ENCODE results near the gene KCTD8. TPM values are rescaled to one million over a fixed set of nuclear protein-coding genes. Genes with fewer than 3 reads are reported as not detected.
A peak's percentile ranks its signal among the peaks of the same experiment; 100 is the strongest.
"Not testable (repeated sequence)": the region's sequence is repeated elsewhere in the genome, so short reads cannot be mapped to it uniquely, and the experiment has no call there.

The KCTD8 gene
- total and polyA plus RNA-seq, 2 donors: 0.13 to 0.26 TPM

DNA sequence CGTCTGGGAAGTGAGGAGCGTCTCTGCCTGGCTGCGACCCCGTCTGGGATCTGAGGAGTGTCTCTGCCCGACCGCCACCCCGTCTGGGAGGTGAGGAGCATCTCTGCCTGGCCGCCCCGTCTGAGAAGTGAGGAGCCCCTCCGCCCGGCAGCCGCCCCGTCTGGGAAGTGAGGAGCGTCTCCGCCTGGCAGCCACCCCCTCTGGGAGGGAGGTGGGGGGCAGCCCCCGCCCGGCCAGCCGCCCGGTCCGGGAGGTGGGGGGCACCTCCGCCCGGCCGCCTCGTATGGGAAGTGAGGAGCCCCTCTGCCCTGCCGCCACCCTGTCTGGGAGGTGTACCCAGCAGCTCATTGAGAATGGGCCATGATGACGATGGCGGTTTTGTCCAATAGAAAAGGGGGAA is 280.8 kb downstream of the KCTD8 start:
- H3K4me3 ChIP-seq (ENCODE audit: low read depth, low read length); H3K4me1 ChIP-seq (ENCODE audit: insufficient read depth); H3K36me3 ChIP-seq (ENCODE audit: insufficient read depth); DNase-seq (ENCODE audit: extremely low spot score); H3K27ac ChIP-seq (ENCODE audit: low read depth): not testable (repeated sequence)
- WGBS: 96% methylated on average over 27 of the region's 27 CpGs

GRCh38 chr4:44165938-44166337 is 282.7 kb downstream of the KCTD8 start:
- H3K4me1 ChIP-seq (ENCODE audit: insufficient read depth): no peaks in the 10 kb centered on the region

GRCh38 chr4:44162538-44163270 is 285.9 kb downstream of the KCTD8 start:
- no peaks in the 10 kb centered on the region for H3K4me1 ChIP-seq (ENCODE audit: insufficient read depth)
- DNase-seq (ENCODE audit: extremely low spot score): no peak
- 58% methylated on average over 2 of the region's 2 CpGs for WGBS
- no peak overlapping the region for H3K27ac ChIP-seq (ENCODE audit: low read depth)
- H3K4me3 ChIP-seq (ENCODE audit: low read depth, low read length): no peak overlapping the region
- no peaks in the 10 kb centered on the region for H3K36me3 ChIP-seq (ENCODE audit: insufficient read depth)

More at GRCh38 chr4:44165938-44166337, 282.7 kb downstream of the KCTD8 start:
- H3K4me3 ChIP-seq (ENCODE audit: low read depth, low read length): no peak overlapping the region
- 92% methylated on average over 1 of the region's 1 CpG for WGBS
- H3K36me3 ChIP-seq (ENCODE audit: insufficient read depth): no peaks in the 10 kb centered on the region
- no peak for DNase-seq (ENCODE audit: extremely low spot score)
- no peak overlapping the region for H3K27ac ChIP-seq (ENCODE audit: low read depth)

DNA sequence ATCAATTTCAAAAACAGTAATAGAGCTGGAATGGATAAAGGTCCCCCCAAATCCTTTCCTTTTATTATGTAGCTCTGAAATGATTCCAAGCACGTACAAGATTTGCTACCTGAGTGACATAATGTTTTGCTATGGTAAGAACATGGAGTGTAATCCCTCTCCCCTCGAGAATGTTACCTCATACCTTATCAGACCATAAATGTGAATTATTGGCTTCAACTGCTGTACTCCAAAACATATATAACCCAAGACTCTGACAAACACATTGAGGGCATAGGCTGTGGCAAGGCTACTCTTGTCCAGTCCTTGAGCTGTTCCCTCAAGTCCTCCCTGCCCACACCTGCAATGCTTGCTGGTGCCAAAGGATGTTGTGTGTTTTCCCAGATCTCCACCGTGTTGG is 286.9 kb downstream of the KCTD8 start:
- no peak for DNase-seq (ENCODE audit: extremely low spot score)
- Histone ChIP-seq H3K27ac (ENCODE audit: low read depth) (no peak overlapping the region), H3K4me3 (ENCODE audit: low read depth, low read length) (no peak overlapping the region), H3K4me1 (ENCODE audit: insufficient read depth) (no peaks in the 10 kb centered on the region), H3K36me3 (ENCODE audit: insufficient read depth) (no peaks in the 10 kb centered on the region)
- 61% methylated on average over 3 of the region's 3 CpGs for WGBS

DNA sequence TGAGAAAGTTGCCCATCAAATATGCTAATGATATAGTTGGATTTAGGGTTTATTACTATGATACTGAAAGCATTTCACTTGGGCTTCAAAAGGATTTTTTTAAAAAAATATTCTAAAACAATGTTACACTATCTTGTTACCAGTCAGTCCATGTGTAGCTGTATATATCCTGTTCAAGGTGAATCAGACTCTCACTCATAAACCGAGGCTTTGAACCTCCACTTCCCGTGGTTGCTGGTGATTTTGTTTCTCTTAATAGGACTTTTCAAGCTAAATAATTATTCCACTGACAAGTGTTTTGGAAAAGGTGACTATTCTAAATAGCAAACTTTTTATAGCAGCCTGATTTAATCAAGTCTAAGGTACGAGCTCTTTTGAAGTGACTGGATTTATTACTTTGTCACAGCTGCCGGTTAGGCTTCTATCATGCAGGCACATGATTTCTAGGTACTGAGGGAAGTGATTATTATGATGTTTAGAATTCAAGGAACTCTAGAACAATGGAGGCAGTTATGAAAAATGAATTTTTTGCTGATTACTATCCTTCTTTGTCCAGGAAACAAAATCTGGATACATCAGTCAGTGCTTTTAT is 287.7 kb downstream of the KCTD8 start:
- no peaks in the 10 kb centered on the region for H3K4me1 ChIP-seq (ENCODE audit: insufficient read depth)
- H3K36me3 ChIP-seq (ENCODE audit: insufficient read depth): no peaks in the 10 kb centered on the region
- no peak for DNase-seq (ENCODE audit: extremely low spot score)
- no peak overlapping the region for H3K27ac ChIP-seq (ENCODE audit: low read depth)
- H3K4me3 ChIP-seq (ENCODE audit: low read depth, low read length): no peak overlapping the region
- 41% methylated on average over 4 of the region's 4 CpGs for WGBS

DNA sequence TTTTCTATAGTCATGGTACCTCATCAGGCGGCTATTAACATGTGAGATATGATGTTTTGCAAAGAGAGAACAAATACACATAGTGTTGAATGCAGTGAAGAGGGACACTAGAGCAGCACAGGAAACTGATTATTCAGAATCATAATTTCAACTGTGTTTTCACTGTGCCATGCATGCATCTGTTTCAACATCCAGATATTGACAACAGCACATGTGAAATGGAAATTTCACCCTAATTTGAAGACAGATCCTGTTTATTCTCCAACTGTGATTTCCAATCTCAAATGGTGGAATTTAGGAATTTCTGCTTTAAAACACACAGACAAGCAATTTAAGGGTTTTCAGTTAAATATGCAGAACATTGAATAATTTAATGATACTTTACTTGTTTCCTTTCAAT is 288.6 kb downstream of the KCTD8 start:
- Histone ChIP-seq H3K4me3 (ENCODE audit: low read depth, low read length) (no peak overlapping the region), H3K36me3 (ENCODE audit: insufficient read depth) (no peaks in the 10 kb centered on the region), H3K27ac (ENCODE audit: low read depth) (no peak overlapping the region), H3K4me1 (ENCODE audit: insufficient read depth) (no peaks in the 10 kb centered on the region)
- 88% methylated on average over 1 of the region's 1 CpG for WGBS
- no peak for DNase-seq (ENCODE audit: extremely low spot score)

DNA sequence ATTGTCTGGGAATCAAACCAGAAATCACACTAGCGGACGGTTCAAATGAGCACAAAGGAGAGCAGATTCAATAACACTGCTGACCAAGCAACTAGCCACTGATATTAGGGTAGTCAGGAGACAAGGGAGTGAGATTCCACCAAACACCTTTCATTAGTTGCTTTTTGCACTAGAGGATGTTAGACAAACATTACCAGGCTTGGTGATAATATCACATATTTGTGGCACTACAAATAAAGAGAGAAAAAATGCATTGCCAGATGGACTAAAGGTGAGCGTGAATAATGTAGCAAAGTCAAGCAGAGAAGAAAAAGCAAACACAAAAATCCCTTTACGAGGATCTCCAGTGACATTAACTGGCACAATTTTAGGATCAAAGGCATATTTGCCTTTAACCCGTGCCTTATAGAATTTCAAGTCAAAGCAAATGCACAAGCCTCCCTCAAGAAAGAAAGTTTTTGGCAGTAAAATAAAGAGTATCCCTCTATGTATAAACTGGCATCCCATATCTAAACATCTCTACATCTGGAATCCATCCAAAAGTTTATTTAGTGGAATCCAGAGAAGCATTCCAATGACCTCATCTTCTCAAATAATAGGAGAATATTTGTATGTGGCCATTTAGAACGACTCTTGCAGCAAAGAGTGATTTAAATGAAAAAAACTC is 290.9 kb downstream of the KCTD8 start:
- no peaks in the 10 kb centered on the region for H3K36me3 ChIP-seq (ENCODE audit: insufficient read depth)
- DNase-seq (ENCODE audit: extremely low spot score): peak; percentile 54
- 22% methylated on average over 6 of the region's 6 CpGs for WGBS

DNA sequence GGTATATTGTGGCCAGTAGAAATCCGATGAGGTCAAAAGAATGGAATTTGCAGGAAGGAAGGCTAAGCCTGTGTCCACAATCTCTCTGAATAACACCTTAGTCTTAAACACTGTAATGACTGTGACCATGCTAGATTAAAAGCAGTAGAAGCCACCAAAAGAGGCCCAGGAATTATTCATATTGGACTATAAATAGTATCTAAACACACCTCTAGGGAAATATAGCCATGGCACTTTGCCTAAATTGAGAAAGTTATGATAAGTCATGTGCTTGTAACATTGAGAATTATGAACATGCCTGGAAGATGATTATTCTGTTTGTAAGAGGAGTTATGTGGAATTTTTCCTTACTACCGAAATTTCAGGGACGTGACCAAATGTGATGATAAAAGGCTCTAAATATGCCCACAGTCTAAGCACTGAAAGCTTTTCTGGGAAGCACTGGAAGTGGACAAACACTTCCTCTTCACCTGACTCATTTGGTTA is 298.5 kb downstream of the KCTD8 start:
- WGBS: 38% methylated on average over 3 of the region's 3 CpGs
- no peak overlapping the region for H3K27ac ChIP-seq (ENCODE audit: low read depth)
- no peak for DNase-seq (ENCODE audit: extremely low spot score)
- H3K4me3 ChIP-seq (ENCODE audit: low read depth, low read length): no peak overlapping the region
- no peaks in the 10 kb centered on the region for H3K36me3 ChIP-seq (ENCODE audit: insufficient read depth)
- no peaks in the 10 kb centered on the region for H3K4me1 ChIP-seq (ENCODE audit: insufficient read depth)

More for the DNA sequence above, 290.9 kb downstream of the KCTD8 start:
- H3K27ac ChIP-seq (ENCODE audit: low read depth): no peak overlapping the region
- H3K4me1 ChIP-seq (ENCODE audit: insufficient read depth): no peaks in the 10 kb centered on the region
- H3K4me3 ChIP-seq (ENCODE audit: low read depth, low read length): no peak overlapping the region

DNA sequence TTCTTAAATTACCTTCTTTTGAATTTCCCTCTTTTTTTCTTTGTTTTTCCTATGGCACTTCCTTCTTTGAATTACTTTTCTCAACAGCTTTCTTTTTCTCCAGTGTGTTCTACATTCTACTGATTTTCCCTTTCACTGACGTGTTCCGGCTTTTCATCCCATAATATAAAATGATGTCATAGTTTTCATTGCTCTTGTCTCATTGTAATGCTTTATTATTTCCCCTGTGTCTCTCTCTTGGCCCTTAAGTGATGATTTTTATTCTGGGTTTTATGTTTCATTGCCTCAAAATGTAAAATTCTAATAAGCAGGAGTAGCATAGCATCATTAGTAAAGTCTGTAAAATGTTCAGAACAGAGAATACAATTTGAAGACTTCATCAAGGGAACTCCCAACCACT is 299.3 kb downstream of the KCTD8 start:
- Histone ChIP-seq H3K4me1 (ENCODE audit: insufficient read depth) (no peaks in the 10 kb centered on the region), H3K4me3 (ENCODE audit: low read depth, low read length) (no peak overlapping the region), H3K36me3 (ENCODE audit: insufficient read depth) (no peaks in the 10 kb centered on the region), H3K27ac (ENCODE audit: low read depth) (no peak overlapping the region)
- WGBS: 61% methylated on average over 2 of the region's 2 CpGs
- no peak for DNase-seq (ENCODE audit: extremely low spot score)

- H3K27ac ChIP-seq (ENCODE audit: low read depth): no peak overlapping the region
- no peaks in the 10 kb centered on the region for H3K4me1 ChIP-seq (ENCODE audit: insufficient read depth)
- H3K36me3 ChIP-seq (ENCODE audit: insufficient read depth): no peaks in the 10 kb centered on the region
- H3K4me3 ChIP-seq (ENCODE audit: low read depth, low read length): no peak overlapping the region
- WGBS: 16% methylated on average over 1 of the region's 1 CpG
- DNase-seq (ENCODE audit: extremely low spot score): no peak
Measured at GRCh38 chr4:44147571-44148075, 301.0 kb downstream of the KCTD8 start.

DNA sequence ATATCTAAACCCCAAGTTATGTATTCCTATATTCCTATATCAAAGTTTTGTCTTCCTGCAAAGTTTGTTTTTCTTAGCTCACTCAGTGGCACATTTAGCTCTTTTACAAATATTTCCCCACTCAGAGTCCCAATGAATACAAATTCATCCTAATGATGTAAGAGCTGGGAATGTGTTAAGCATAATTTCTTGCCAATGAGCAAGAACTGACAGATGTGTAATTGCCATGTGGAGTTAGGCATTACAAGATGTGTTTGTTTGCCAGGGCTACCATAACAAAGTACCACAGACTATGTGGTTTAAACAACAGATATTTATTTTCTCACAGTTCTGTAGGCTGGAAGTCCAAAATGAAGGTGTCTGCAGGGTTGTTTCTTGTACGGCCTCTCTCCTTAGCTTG is 302.1 kb downstream of the KCTD8 start:
- 95% methylated on average over 1 of the region's 1 CpG for whole genome bisulfite sequencing
- H3K4me3 ChIP-seq (ENCODE audit: low read depth, low read length): no peak overlapping the region
- H3K4me1 ChIP-seq (ENCODE audit: insufficient read depth): no peaks in the 10 kb centered on the region
- H3K27ac ChIP-seq (ENCODE audit: low read depth): no peak overlapping the region
- no peak for DNase-seq (ENCODE audit: extremely low spot score)
- H3K36me3 ChIP-seq (ENCODE audit: insufficient read depth): no peaks in the 10 kb centered on the region

DNA sequence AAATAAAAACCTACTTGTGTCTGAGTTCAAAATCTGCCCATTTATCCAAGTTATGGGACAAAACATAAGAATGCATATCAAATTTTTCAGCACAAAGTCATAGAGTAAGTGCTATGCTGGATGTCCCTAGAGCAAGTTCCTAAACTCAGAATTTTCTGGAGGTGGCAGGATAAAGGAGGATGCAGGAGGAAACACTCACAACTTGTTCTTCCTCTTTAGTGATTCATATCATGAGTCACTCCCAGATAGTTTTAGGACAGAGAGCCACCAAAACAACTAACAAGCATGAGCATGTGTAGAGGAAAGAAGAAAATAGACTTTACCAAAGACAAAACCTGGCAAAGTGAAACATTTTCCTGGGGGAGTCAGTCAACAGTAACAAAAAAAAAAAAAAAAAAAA is 302.7 kb downstream of the KCTD8 start:
- DNase-seq (ENCODE audit: extremely low spot score): no peak
- Histone ChIP-seq H3K36me3 (ENCODE audit: insufficient read depth) (no peaks in the 10 kb centered on the region), H3K27ac (ENCODE audit: low read depth) (no peak overlapping the region), H3K4me1 (ENCODE audit: insufficient read depth) (no peaks in the 10 kb centered on the region), H3K4me3 (ENCODE audit: low read depth, low read length) (no peak overlapping the region)

GRCh38 chr4:44132526-44132925 is 316.1 kb downstream of the KCTD8 start:
- no peaks in the 10 kb centered on the region for H3K4me1 ChIP-seq (ENCODE audit: insufficient read depth)
- DNase-seq (ENCODE audit: extremely low spot score): no peak
- no peak overlapping the region for H3K4me3 ChIP-seq (ENCODE audit: low read depth, low read length)
- no peaks in the 10 kb centered on the region for H3K36me3 ChIP-seq (ENCODE audit: insufficient read depth)
- 93% methylated on average over 1 of the region's 1 CpG for WGBS
- H3K27ac ChIP-seq (ENCODE audit: low read depth): no peak overlapping the region

All from urinary bladder (tissue), 4 donors.